Rectal smooth muscle tissue (tissue), 1 donor: Measurements from ENCODE around the gene CLDN15.
"Not testable (repeated sequence)": the region's sequence is repeated elsewhere in the genome, so short reads cannot be mapped to it uniquely, and the experiment has no call there.

Source experiments
- H3K27ac ChIP-seq: one replicate; pipeline ENCODE4 v1.7.0; 2013; ENCODE audit warnings: low read depth, low read length, inconsistent platforms
- H3K27me3 ChIP-seq: one replicate; pipeline ENCODE4 v1.7.0; 2013; ENCODE audit warnings: low read length; ENCODE audit not compliant: control insufficient read depth, insufficient read depth
- H3K36me3 ChIP-seq: one replicate; pipeline ENCODE4 v1.7.0; 2013; ENCODE audit warnings: low read length; ENCODE audit not compliant: control insufficient read depth, insufficient read depth
- H3K4me1 ChIP-seq: one replicate; pipeline ENCODE4 v1.7.0; 2013; ENCODE audit warnings: low read length; ENCODE audit not compliant: control insufficient read depth, insufficient read depth
- H3K4me3 ChIP-seq: one replicate; pipeline ENCODE4 v1.7.0; 2013; ENCODE audit warnings: low read length
- H3K9ac ChIP-seq: one replicate; pipeline ENCODE4 v1.7.0; 2013; ENCODE audit warnings: low read length

CLDN15 gene

GRCh38 chr7:101199522-101199921, 38.1 kb downstream of the CLDN15 start:
- H3K4me1 ChIP-seq, H3K9ac ChIP-seq, H3K36me3 ChIP-seq, H3K4me3 ChIP-seq, H3K27me3 ChIP-seq, H3K27ac ChIP-seq: not testable (repeated sequence)

DNA sequence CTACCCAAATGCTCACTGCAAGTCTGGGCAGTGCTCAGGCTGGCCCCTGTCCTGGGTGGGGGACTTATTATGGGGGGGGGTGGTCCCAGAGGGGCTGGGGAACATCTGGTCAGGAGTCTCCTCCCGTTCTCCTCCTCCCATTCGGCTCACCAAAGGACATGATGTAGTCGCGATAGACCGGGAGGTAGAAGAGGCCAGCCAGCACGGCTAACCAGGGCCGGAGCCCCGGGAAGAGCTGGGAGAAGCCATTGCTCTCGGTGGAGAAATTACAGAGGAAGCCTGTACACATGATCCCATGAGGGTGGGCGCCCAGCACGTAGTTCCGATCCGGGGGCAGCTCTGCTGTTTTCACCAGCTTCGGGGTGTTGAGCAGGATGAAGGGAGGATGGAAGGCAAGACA, 39.1 kb downstream of the CLDN15 start:
- H3K27ac ChIP-seq: no peak overlapping the region
- no peaks in the 10 kb centered on the region for H3K4me1 ChIP-seq
- H3K9ac ChIP-seq: no peak overlapping the region
- peaks cover 8% of the 10 kb centered on the region for H3K27me3 ChIP-seq
- no peak overlapping the region for H3K4me3 ChIP-seq
- no peaks in the 10 kb centered on the region for H3K36me3 ChIP-seq

GRCh38 chr7:101197991-101198390, 39.6 kb downstream of the CLDN15 start:
- no peaks in the 10 kb centered on the region for H3K36me3 ChIP-seq
- no peak overlapping the region for H3K4me3 ChIP-seq
- H3K4me1 ChIP-seq: no peaks in the 10 kb centered on the region
- no peak overlapping the region for H3K9ac ChIP-seq
- peaks cover 8% of the 10 kb centered on the region for H3K27me3 ChIP-seq
- no peak overlapping the region for H3K27ac ChIP-seq

DNA sequence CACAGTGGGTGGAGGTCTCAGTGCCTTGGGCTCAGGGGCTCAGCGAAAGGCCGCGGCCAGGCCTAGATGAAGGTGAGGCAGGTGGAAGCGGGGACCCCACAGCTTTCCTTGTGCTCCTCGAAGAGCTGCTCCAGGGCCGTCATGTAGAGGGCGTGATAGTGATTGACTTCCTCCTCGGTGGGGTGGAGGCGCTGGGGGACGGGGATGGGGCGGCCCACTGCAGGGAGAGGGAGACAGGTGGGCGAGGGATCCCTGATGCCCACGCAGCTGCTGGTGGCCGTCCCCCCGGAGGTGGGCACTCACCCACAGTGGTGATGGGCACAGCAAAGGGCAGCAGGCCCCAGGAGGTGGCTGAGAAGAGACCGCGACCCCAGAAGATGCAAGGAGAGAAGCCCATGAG, 41.7 kb downstream of the CLDN15 start:
- H3K27me3 ChIP-seq: peaks cover 6% of the 10 kb centered on the region
- no peak overlapping the region for H3K27ac ChIP-seq
- no peak overlapping the region for H3K4me3 ChIP-seq
- no peaks in the 10 kb centered on the region for H3K4me1 ChIP-seq
- H3K36me3 ChIP-seq: no peaks in the 10 kb centered on the region
- H3K9ac ChIP-seq: no peak overlapping the region

- H3K4me1 ChIP-seq: no peaks in the 10 kb centered on the region
These were observed 48.5 kb downstream of the CLDN15 start for GRCh38 chr7:101189109-101189508.

DNA sequence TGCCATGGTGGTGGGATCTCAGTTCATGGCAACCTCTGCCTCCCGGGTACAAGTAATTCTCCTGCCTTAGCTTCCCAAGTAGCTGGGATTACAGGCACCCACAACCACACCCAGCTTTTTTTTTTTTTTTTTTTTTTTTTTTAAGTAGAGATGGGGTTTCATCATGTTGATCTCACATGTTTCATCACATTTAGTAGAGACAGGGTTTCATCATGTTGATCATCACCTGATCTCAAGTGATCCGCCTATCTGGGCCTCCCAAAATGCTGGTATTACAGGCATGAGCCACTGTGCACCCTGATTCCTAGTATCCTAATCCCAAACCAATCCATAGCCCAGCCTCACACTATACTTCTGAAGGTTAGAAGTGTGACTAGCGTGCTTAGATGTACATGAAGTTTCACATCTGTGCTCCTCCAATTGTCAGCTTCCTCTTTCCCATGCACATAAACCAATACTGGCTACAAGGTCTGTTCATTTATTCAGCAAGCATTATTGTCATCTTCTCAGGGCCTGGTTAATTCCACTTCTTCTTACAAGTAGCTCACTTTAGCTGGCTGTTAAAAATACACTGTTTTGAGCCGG, 50.7 kb downstream of the CLDN15 start:
- no peak overlapping the region for H3K9ac ChIP-seq
- no peaks in the 10 kb centered on the region for H3K27me3 ChIP-seq
- no peak overlapping the region for H3K4me3 ChIP-seq
- H3K27ac ChIP-seq: no peak overlapping the region
- no peaks in the 10 kb centered on the region for H3K4me1 ChIP-seq
- no peaks in the 10 kb centered on the region for H3K36me3 ChIP-seq

More at GRCh38 chr7:101189109-101189508, 48.5 kb downstream of the CLDN15 start:
- Histone ChIP-seq H3K9ac (no peak overlapping the region), H3K27ac (no peak overlapping the region), H3K36me3 (no peaks in the 10 kb centered on the region), H3K27me3 (no peaks in the 10 kb centered on the region), H3K4me3 (no peak overlapping the region)

DNA sequence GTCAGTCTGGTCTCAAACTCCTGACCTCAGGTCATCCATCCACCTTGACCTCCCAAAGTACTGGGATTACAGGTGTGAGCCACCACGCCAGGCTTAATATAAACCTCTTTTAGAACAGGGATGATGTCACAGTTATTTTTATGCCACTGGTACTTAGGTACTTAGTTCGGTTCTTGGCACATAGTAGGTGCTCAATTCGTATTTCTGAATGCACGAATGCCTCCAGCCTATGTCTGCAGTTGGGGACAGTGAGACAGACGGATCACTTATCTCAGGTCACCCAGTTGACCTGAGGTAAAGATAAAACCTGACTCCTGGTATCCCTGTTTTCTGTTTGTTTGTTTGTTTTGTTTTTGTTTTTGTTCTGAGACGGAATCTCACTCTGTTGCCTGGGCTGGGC, 51.4 kb downstream of the CLDN15 start:
- H3K4me1 ChIP-seq: no peaks in the 10 kb centered on the region
- no peaks in the 10 kb centered on the region for H3K36me3 ChIP-seq
- no peaks in the 10 kb centered on the region for H3K27me3 ChIP-seq
- H3K9ac ChIP-seq: no peak overlapping the region
- H3K4me3 ChIP-seq: no peak overlapping the region
- H3K27ac ChIP-seq: no peak overlapping the region

DNA sequence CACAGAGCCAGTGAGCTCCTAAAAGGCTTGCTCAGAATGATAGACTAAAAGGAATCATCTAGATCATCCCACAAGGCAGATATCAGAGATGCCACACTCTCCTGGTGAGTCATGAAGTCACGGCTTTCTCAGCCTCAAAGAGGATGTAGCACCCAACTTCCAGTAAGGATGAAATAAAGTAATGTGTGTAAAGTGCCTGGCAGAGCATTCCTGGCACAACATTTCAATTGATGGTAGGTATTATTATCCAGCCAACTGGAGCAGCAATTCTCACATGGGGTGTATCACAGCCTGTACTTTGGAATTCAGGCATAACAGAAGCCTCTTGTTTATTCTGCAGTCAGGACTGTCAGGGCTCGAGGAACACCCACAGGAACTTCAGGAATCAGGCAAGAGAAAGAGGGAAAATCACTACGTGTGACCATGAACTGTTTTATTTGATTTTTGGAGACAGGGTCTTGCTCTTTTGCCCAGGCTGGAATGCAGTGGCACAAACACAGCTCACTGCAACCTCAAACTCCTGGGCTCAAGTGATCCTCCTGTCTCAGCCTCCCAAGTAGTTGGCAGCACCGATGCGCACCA, 52.3 kb downstream of the CLDN15 start:
- no peaks in the 10 kb centered on the region for H3K36me3 ChIP-seq
- H3K27ac ChIP-seq: no peak overlapping the region
- H3K4me3 ChIP-seq: no peak overlapping the region
- H3K4me1 ChIP-seq: no peaks in the 10 kb centered on the region
- peaks cover 5% of the 10 kb centered on the region for H3K27me3 ChIP-seq
- no peak overlapping the region for H3K9ac ChIP-seq
